ENCODE data around the gene BUB3. TPM values are rescaled to one million over a fixed set of nuclear protein-coding genes. Genes with fewer than 3 reads are reported as not detected.

The BUB3 gene
- total and polyA plus RNA-seq, 2 of the 4 experiments (the other 2 are of a cell fraction) = 215 to 384 TPM

GRCh38 chr10:123202506-123202905 lies 48.3 kb downstream of the BUB3 start:
- H2BK120ac ChIP-seq (ENCODE audit: low read depth, low read length) = no peak overlapping the region
- dilution Hi-C loops (cut with HindIII; ENCODE audit: low sequenced_read_pairs, unreplicated experiment) = no loop called here
- H3K18ac ChIP-seq (ENCODE audit: low read depth, low read length) = no peak overlapping the region
- H3K4me2 ChIP-seq (ENCODE audit: low read depth, low read length) = no peak overlapping the region
- no peaks in the 10 kb centered on the region for H3K79me1 ChIP-seq (ENCODE audit: low read depth in 1 of 2, low read length in 2 of 2)
- 90% methylated on average over 5 of the region's 8 CpGs; no CpG with 5 or more reads in 1 of the 2 experiments for WGBS, 2 experiments (ENCODE audit: extremely low coverage in 2 of 2, insufficient read length in 1 of 2)
- no peaks in the 10 kb centered on the region for H3K4me1 ChIP-seq (ENCODE audit: control insufficient read depth, insufficient read depth, low read length)
- no peak overlapping the region for H2AFZ ChIP-seq (replicated peaks; ENCODE audit: low read length, poor library complexity)
- no peak overlapping the region for H3K27ac ChIP-seq (ENCODE audit: insufficient read depth, low read length)
- no peak overlapping the region for H2BK15ac ChIP-seq (ENCODE audit: low read depth, low read length)
- no peaks in the 10 kb centered on the region for H3K9me3 ChIP-seq (ENCODE audit: control insufficient read depth, insufficient read depth, low read length)
- no TSS peak for BruUV-seq (replicated peaks)
- H3K9me1 ChIP-seq (ENCODE audit: insufficient read depth, low read length) = no peaks in the 10 kb centered on the region
- H3K27me3 ChIP-seq (ENCODE audit: control insufficient read depth, insufficient read depth, low read length) = no peaks in the 10 kb centered on the region
- H3K56ac ChIP-seq (ENCODE audit: extremely low read depth, insufficient read depth, low read length) = no peak overlapping the region
- no peak for TF ChIP-seq MXI1 (IDR thresholded peaks at IDR 0.05; ENCODE audit: borderline replicate concordance, low read depth, low read length)
- no peak for TF ChIP-seq RFX5 (IDR thresholded peaks at IDR 0.05; ENCODE audit: low read depth, low read length)
- TF ChIP-seq POLR2A (IDR thresholded peaks at IDR 0.05; ENCODE audit: low read depth, low read length) = no peak
- TF ChIP-seq CEBPB (IDR thresholded peaks at IDR 0.05; ENCODE audit: low read depth, low read length) = no peak
- TF ChIP-seq MAZ (IDR thresholded peaks at IDR 0.05; ENCODE audit: borderline replicate concordance, low read depth, low read length) = no peak
- no peak for TF ChIP-seq USF2 (IDR thresholded peaks at IDR 0.05; ENCODE audit: low read depth, low read length)
- TF ChIP-seq NFE2L2 (IDR thresholded peaks at IDR 0.05; ENCODE audit: low read depth, low read length) = no peak
- no peak for TF ChIP-seq RAD21 (IDR thresholded peaks at IDR 0.05; ENCODE audit: low read length)
- no peak for TF ChIP-seq MAFK (IDR thresholded peaks at IDR 0.05; ENCODE audit: low read depth, low read length)
- TF ChIP-seq CTCF (conservative IDR thresholded peaks at IDR 0.05; ENCODE audit: low read depth, low read length) = no peak
- TF ChIP-seq RCOR1 (IDR thresholded peaks at IDR 0.05; ENCODE audit: insufficient replicate concordance, low read length) = no peak
- TF ChIP-seq ELK1 (IDR thresholded peaks at IDR 0.05; ENCODE audit: borderline replicate concordance, low read depth, low read length) = no peak
- TF ChIP-seq BHLHE40 (IDR thresholded peaks at IDR 0.05; ENCODE audit: low read depth, low read length) = no peak
- TF ChIP-seq CHD1 (IDR thresholded peaks at IDR 0.05; ENCODE audit: low read depth, low read length) = no peak
- no peak for TF ChIP-seq FOS (IDR thresholded peaks at IDR 0.05; ENCODE audit: low read depth, low read length)
- DNase-seq (no peak), ATAC-seq (ENCODE audit: low read depth) (no peak)
- no peak overlapping the region for H2AK9ac ChIP-seq (replicated peaks; ENCODE audit: low read depth, low read length, poor library complexity)
- no peak overlapping the region for H2AK5ac ChIP-seq (ENCODE audit: low read depth, low read length)
- intact Hi-C loops (cut with micrococcal nuclease) = no loop called here
- H3K14ac ChIP-seq (replicated peaks; ENCODE audit: low read depth, low read length) = no peak overlapping the region
- in situ Hi-C loops (cut with MboI; ENCODE audit: low sequenced_read_pairs) = no loop called here
- no peak overlapping the region for H2BK5ac ChIP-seq (ENCODE audit: low read depth, low read length, poor library complexity, severe bottlenecking)
- H3K4ac ChIP-seq (ENCODE audit: low read depth, low read length) = no peak overlapping the region
- no peaks in the 10 kb centered on the region for H3K36me3 ChIP-seq (ENCODE audit: control insufficient read depth, insufficient read depth, low read length)
- ChIA-PET POLR2A (ENCODE audit: unreplicated experiment) (no interaction called here), CTCF (interaction anchor here (0.6 kb wide), 1 partner anchor 318 kb away, joined by 3 read pairs; no protein-coding TSS in a partner anchor)
- no peaks in the 10 kb centered on the region for H4K20me1 ChIP-seq (ENCODE audit: insufficient read depth, low read length)
- H4K8ac ChIP-seq (ENCODE audit: low read depth in 2 of 2, low read length in 2 of 2) = no peak overlapping the region
- H3K9ac ChIP-seq (ENCODE audit: low read depth, low read length) = no peak overlapping the region
- no peak overlapping the region for H3K4me3 ChIP-seq (ENCODE audit: insufficient read depth, low read depth, low read length)
- no peak overlapping the region for H4K5ac ChIP-seq (ENCODE audit: low read depth, low read length)
- no peak overlapping the region for H3K23ac ChIP-seq (ENCODE audit: low read depth, low read length)
- H2BK20ac ChIP-seq (ENCODE audit: low read depth, low read length) = no peak overlapping the region
- H4K91ac ChIP-seq (ENCODE audit: insufficient read depth, low read depth, low read length) = no peak overlapping the region

Data from IMR-90 (cell line).